Thoracic aorta (tissue), 2 donors: ENCODE results near the gene CSF1. TPM values are rescaled to one million over a fixed set of nuclear protein-coding genes. Genes with fewer than 3 reads are reported as not detected.

Source experiments
- ATAC-seq: fragments of 150-250 bp; one replicate; pipeline ENCODE4 v1.8.0; 2017; ENCODE audit warnings: low read depth; ENCODE audit not compliant: insufficient number of reproducible peaks, low FRiP score
- DNase-seq: peaks from one replicate; pipeline ENCODE4 v3.0.0-alpha.2; 2020; ENCODE audit warnings: low spot score
- H3K27ac ChIP-seq, 2 donors: fragments of 200-600 bp; sonication (generic); 1 replicate in 1 of 2; 2 replicates in 1 of 2; pipeline ENCODE4 v1.5.1; 2016; ENCODE audit warnings: mild to moderate bottlenecking in 2 of 2, moderate library complexity in 2 of 2
- H3K27me3 ChIP-seq: fragments of 200-600 bp; sonication (generic); replicated peaks from 2 replicates; pipeline ENCODE4 v1.6.0; 2016; ENCODE audit warnings: mild to moderate bottlenecking; ENCODE audit not compliant: insufficient read depth
- H3K36me3 ChIP-seq: fragments of 200-600 bp; sonication (generic); one replicate; pipeline ENCODE4 v1.5.1; 2016
- H3K4me1 ChIP-seq, 2 donors: fragments of 200-600 bp; sonication (generic); 1 replicate in 1 of 2; 2 replicates in 1 of 2; pipeline versions ENCODE4 v1.5.1 to v1.6.0; 2016; ENCODE audit warnings: low read depth in 2 of 2, mild to moderate bottlenecking in 1 of 2; ENCODE audit not compliant: control insufficient read depth in 1 of 2
- H3K4me3 ChIP-seq: fragments of 200-600 bp; sonication (generic); 2 replicates; pipeline ENCODE4 v1.5.1; 2016; ENCODE audit warnings: mild to moderate bottlenecking
- H3K9me3 ChIP-seq: fragments of 200-600 bp; sonication (generic); 2 replicates; pipeline ENCODE4 v1.5.1; 2016
- CTCF ChIP-seq: fragments of 200-600 bp; sonication (generic); IDR thresholded peaks from one replicate; pipeline ENCODE4 v1.5.1; 2019; ENCODE audit warnings: antibody characterized with exemption
- total RNA-seq, 2 donors: library from RNA; depleted of rRNA; stranded (reverse); fragments of >200 nt; gene quantifications; one replicate each; pipeline versions ENCODE4 v1.1.0 to v1.2.3, GENCODE V29; 2016

CSF1 gene
- total RNA-seq, 2 donors from 2014 or later = 146 to 171 TPM

DNA sequence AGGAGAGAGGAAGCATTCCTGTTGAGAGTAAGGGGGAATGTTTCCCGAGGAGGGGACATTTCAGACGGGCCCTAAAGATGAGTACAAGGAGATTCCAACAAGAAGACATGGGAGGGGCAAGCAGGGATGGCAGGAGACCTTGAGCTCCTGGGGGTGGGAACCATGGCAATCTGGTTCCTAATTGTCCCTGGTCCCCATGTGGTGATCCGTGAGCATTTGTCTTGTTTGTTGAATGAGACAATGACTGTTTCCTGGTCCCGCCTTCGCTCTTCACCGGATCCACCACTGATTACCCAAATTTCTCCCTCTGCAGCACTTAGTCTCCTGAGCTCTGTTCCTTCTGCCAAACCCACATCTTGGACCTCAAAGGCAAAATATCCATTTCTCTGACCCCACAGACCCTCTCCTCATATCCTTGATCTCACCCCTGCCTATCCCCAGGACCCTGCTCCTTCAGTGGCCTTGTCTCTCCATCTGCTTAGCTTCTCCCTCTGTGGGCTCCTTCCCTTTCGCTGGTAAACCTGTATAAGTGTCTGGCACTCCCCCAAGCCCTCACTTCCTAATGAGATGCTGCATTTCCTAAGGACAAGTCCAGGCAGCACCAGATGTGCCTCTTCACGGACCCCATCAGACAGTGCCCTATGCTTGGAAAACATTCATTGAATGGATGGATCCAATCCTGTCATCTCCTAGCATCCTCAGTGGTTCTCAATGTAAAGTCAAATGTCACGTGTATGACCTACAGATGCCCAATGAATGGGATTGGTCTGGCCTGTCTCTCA, 8.3 kb upstream of the CSF1 start:
- no peaks in the 10 kb centered on the region for H3K27me3 ChIP-seq
- no peak for ATAC-seq
- no peaks in the 10 kb centered on the region for H3K9me3 ChIP-seq
- H3K36me3 ChIP-seq = no peaks in the 10 kb centered on the region
- no peak for DNase-seq
- no peak for TF ChIP-seq CTCF
- H3K27ac ChIP-seq = no peak overlapping the region
- no peak overlapping the region for H3K4me3 ChIP-seq
- peaks cover 0 to 7% of the 10 kb centered on the region in 2 donors for H3K4me1 ChIP-seq

DNA sequence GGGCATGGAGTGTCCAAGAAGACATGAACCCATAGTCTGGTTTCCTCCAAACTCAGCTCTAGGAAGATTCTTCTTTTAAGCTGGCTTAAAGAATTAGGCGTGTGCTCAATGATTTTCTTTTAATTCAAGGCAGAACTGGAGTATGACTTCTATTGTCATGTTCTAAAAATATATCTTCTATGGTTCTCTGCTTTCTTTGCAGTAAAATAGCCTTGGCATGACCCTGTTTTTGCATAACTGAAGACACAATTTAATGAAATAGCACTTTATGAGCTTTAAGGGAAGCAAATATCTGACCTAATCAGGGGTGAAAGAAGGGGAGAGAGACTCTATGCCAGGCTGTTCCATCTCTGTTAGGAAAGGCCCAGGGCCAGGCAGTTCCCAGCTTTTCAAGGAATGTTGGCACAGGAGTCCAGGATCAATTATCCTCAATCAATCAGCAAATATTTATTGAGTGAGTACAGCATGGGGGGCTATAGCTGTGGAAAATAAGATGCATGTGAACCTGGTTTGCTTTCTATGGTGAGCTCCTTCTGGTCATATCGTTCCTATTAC, 7.2 kb upstream of the CSF1 start:
- Histone ChIP-seq H3K27ac (no peak overlapping the region), H3K4me1 (peaks cover 0 to 7% of the 10 kb centered on the region in 2 donors), H3K9me3 (no peaks in the 10 kb centered on the region), H3K27me3 (no peaks in the 10 kb centered on the region), H3K36me3 (no peaks in the 10 kb centered on the region), H3K4me3 (no peak overlapping the region)
- DNase-seq (no peak), ATAC-seq (no peak)
- no peak for TF ChIP-seq CTCF

GRCh38 chr1:109904105-109904817, 6.4 kb upstream of the CSF1 start:
- no peaks in the 10 kb centered on the region for H3K36me3 ChIP-seq
- peaks cover 0 to 9% of the 10 kb centered on the region in 2 donors for H3K4me1 ChIP-seq
- no peaks in the 10 kb centered on the region for H3K27me3 ChIP-seq
- DNase-seq (no peak), ATAC-seq (no peak)
- H3K4me3 ChIP-seq = no peak overlapping the region
- no peak overlapping the region for H3K27ac ChIP-seq
- no peak for TF ChIP-seq CTCF
- no peaks in the 10 kb centered on the region for H3K9me3 ChIP-seq

GRCh38 chr1:109905491-109905890, 5.2 kb upstream of the CSF1 start:
- DNase-seq (no peak), ATAC-seq (no peak)
- Histone ChIP-seq H3K4me1 (peaks cover 6 to 19% of the 10 kb centered on the region in 2 donors), H3K36me3 (no peaks in the 10 kb centered on the region), H3K27ac (no peak overlapping the region), H3K4me3 (no peak overlapping the region), H3K27me3 (no peaks in the 10 kb centered on the region), H3K9me3 (no peaks in the 10 kb centered on the region)
- no peak for TF ChIP-seq CTCF

DNA sequence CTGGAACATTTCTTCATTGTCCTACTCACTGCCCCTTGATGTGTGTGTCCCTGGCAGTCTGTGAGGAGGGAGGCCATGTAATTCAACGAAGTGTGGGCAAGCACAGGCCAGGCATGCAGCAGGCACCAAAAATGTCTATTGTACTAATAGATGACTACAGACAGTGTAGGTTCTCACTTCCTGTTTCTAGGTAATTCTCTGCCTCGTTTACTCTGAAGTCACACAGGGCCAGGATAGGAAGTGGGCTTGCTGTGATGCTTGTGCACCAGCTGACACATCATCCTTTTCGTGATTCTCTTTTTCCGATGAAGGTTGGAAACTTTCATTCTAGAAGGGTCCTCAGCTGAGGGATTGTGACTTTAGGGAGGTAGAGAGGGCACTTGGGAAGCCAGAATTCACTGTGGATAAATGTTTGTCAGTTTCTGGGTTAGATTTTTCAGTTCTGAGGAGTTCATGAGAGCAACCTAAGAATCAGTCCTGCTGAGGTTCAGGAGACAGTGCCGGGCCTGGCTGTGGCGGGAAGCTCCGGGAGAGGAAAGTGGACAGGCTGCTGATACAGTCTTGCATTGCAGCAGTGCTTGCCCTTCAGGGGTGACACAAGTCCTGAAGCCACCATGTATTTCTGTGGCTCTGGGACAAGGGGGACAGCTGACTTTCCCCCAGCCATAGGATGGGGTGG, 4.3 kb upstream of the CSF1 start:
- Histone ChIP-seq H3K4me1 (peaks cover 6 to 21% of the 10 kb centered on the region in 2 donors), H3K27me3 (no peaks in the 10 kb centered on the region), H3K4me3 (no peak overlapping the region), H3K27ac (no peak overlapping the region), H3K36me3 (no peaks in the 10 kb centered on the region), H3K9me3 (no peaks in the 10 kb centered on the region)
- TF ChIP-seq CTCF = no peak
- DNase-seq = no peak
- no peak for ATAC-seq
